Activated T-helper 1 cell treated with Interleukin-2 at 50 U/mL for 16 hours (primary cell): Measurements from ENCODE around the gene TMEM209.

Experiments
- DNase-seq: peaks from one replicate; pipeline ENCODE4 v3.0.0-alpha.2; 2020; ENCODE audit warnings: low read depth

TMEM209 gene

GRCh38 chr7:130143986-130144311 lies 61.3 kb downstream of the TMEM209 start:
- no peak for DNase-seq

DNA sequence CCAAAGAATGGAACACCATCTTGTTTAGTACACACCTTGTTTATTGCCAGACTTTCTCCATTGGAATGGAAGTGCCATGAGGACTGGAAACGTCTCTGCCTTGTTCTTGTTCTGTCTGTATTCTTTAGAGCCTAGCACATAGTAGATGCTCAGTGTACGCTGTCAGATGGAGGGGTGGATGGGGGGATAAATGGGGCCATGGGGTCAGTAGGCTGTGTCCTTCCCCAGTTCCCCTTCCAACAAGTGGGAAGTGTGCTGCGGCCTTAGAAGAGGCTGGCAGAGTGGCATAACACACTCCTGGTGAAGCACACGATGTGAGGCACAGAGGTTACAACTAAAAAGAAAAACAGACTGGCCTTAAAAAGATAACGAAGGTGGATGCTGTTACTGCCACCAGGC lies 61.9 kb downstream of the TMEM209 start:
- no peak for DNase-seq

- DNase-seq: no peak
These were observed 62.4 kb downstream of the TMEM209 start for GRCh38 chr7:130142654-130143333.

DNA sequence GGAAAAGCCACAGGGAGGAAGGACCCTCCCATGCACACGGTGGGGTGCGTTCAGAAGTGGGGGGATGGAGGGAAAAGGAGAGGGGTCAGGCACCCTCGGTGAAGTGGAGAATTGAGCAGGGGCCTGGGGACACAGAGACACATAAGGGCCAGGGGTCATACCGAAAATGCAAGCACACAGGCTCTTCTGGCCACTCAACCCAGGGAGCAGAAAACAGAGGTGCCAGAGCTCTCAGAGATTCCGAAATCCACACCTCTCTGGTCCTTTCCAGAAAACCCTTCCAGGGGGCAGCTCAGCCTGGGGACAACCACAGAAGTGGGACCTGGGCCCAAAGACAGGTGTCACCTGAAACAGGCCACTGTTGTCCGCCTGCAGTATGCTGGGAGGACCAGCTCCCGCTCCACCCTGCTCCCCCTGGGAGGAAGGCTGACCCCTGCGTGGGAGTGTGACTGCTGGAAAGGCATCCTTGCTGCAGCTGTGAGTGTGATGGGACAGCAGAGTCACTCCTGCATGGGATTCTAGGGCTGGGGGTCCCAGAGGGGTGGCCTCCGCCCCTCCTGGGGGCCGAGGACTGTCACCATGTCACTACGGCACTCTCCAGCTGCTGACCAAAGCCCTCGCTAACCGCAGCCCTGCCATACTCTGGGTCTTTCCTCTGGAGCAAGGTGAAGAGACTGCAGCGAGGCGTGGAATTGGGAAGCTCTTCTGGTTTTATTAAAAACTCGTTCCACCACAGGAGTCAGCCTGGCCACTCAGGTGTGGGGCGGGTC lies 63.1 kb downstream of the TMEM209 start:
- DNase-seq: no peak

GRCh38 chr7:130141161-130141883 lies 63.9 kb downstream of the TMEM209 start:
- DNase-seq: no peak

- DNase-seq: no peak
These were observed 64.5 kb downstream of the TMEM209 start for GRCh38 chr7:130140551-130141160.

- no peak for DNase-seq
These were observed 65.8 kb downstream of the TMEM209 start for GRCh38 chr7:130139193-130139960.

- no peak for DNase-seq
These were observed 68.0 kb downstream of the TMEM209 start for GRCh38 chr7:130137207-130137606.

DNA sequence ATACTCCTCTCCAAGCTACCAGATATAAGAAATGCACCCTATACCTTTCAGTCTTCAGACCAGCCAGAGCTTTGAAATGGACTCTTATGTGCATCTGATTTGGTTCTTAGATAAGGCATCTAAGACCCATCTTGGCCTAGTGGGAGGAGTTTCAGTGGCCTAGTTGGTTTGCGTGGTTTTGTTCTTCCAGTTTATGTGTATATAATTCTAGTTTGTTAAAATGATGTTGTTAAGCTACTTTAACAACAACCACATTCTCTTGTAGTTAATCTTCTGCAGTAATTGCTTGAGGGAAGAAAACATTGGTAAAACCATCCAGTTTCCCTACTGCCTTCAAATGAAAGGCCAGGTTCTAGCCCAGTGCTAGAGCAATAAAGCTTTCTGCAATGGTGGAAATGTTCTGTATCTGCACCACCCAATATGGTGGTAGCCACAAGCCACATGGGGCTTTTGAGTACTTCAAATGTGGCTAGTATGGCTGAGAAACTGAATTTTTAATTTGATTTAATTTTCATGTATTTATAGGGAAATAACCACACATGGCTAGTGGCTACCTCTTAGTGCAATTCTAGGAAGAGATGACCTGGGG lies 68.5 kb downstream of the TMEM209 start:
- DNase-seq: no peak

GRCh38 chr7:130135208-130136205 lies 69.7 kb downstream of the TMEM209 start:
- no peak for DNase-seq

GRCh38 chr7:130134726-130135125 lies 70.5 kb downstream of the TMEM209 start:
- no peak for DNase-seq

- no peak for DNase-seq
These were observed 71.0 kb downstream of the TMEM209 start for GRCh38 chr7:130134106-130134636.

DNA sequence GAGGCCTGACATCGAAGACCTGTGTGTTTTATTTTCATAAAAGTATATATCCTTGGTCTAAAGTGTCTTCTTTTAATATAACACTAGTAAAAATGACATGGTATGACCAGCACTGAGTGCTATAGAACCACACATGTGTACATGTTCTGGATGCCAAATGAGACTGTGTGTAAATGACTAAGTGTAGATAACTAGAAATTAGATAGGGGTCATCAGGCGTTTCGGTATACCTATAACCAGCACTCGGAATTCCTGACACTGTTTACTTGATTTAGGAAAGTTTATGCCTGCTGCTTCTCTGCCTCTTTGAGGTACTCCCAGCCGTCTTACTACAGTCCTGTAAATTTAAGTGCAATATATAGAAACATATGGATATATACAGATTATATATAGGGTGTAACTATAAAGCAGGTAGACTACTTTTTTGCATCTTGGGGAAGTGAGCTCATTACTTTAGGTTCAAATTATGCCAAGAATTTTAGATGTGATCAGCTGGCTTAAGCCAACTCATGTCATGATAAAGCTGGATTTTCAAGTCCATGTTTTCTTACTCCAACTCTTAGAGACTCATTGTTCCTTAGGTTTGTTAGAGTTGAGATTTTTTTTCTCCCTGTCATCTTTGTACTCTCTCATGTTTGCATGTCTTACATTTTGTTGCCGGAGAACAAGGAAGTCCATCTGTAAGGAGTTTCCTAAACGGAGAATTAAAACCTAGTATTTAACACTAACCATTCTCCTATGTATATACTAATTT lies 72.0 kb downstream of the TMEM209 start:
- DNase-seq: no peak

DNA sequence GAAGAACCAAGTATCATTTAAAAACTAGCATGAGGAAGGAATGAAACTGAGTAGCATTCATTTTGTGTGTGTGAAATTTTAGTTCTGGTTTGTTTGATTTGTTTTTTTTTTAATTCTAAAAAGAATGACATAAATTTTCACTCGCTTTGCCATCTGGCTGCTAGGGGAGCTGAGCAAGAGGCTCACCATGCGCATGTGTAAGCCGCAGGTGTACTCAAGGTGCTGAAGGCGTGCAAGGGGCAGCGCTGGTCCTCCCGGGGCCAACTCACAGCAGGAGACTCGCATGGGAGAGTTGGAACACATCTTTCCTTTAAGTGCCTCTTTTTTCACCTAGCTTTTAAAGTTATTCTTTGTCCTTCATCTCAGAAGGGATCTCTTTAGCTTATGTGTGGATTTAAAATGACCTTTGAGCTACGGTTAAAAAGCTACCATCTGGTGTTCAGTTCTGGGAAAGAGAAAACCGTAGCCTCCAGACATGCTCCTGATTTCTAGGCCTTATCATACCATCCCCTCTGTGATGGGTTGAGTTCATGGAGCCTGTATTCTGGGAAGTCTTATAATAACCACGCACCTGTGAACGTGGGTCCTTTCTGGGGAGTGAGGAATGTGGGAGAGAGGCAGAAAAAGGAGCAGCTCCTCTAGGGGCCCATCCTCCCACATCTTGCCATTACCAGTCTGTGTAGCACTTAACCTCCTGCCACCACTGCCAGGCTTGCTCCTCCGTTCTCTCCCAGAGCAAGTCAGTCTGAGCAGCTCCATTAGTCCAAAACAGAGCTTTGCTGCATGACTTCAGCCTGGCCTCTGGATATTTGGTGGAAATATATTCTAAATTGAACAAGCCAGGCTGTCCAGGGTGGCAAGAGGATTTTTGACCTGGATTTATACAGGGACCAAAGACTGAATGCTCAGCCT lies 73.0 kb downstream of the TMEM209 start:
- DNase-seq: no peak

GRCh38 chr7:130131191-130131834 lies 73.9 kb downstream of the TMEM209 start:
- DNase-seq: no peak

DNA sequence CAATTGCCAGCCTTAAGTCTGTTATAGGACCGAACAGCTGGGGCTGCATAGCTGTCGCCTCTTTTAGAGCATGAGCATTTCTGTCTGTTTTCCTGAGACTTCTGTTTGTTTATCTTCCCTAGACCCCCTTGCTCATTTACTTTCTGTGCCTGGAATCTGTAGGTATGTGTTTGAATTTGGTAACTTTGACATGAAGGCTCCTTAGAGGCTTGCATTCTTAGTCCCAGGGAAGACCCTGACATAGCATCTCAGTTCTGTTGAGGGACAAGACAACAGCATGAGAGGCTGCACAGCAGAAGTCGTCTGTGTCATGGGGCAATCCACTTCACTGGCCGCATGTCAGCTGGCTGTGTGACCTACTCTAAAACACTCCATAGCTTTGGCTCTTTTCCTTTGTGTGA lies 76.2 kb downstream of the TMEM209 start:
- no peak for DNase-seq

DNA sequence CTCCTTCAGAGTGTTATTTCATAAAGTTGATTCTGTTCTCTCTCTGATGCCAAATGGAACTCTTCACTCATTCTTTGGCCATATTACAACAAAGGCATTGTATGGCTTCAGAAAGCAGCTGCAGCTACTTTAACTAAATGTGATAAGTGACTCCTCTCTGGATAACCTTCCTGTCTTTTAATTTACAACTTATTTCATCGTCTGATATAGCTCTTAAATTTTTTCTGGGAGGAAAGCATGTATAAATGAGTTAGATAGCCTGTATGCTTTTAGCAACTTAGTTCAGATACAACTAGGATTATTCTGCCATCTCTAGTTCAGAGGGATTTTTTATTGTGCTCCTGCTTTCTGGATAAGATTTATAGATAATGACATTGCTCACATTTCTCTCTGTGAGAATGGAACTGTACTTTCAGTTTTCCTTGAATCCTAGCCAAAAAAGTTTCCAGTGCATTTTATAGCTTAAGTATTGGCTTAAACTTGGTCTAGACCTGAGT lies 77.3 kb downstream of the TMEM209 start:
- DNase-seq: no peak
